HepG2 (cell line): ENCODE measurements around the gene FHDC1.

ENCODE experiments used
- ARHGAP35 ChIP-seq: sonication (generic); formaldehyde crosslinking; IDR thresholded peaks from 2 replicates; pipeline ENCODE4 v1.9.0; 2022; ENCODE audit warnings: mild to moderate bottlenecking, inconsistent platforms, moderate library complexity, missing genetic modification reagents, borderline replicate concordance
- RBM22 ChIP-seq: fragments of 200-400 bp; formaldehyde crosslinking; optimal IDR thresholded peaks from 2 replicates; pipeline ENCODE3; 2017; ENCODE audit warnings: mild to moderate bottlenecking, low read length, moderate library complexity
- ZBTB7A ChIP-seq: sonication (generic); formaldehyde crosslinking; IDR thresholded peaks from 2 replicates; pipeline ENCODE4 v1.8.0; 2022; ENCODE audit warnings: mild to moderate bottlenecking, missing genetic modification reagents
- ZNF550 ChIP-seq: sonication (generic); formaldehyde crosslinking; IDR thresholded peaks from 2 replicates; pipeline ENCODE4 v1.4.0; 2020; ENCODE audit warnings: mild to moderate bottlenecking, missing genetic modification reagents, borderline replicate concordance
- TF ChIP-seq, protein P1 (sequence below): sonication (generic); formaldehyde crosslinking; IDR thresholded peaks from 2 replicates; pipeline ENCODE4 v1.8.1; 2022; ENCODE audit warnings: low read depth, mild to moderate bottlenecking, missing genetic modification reagents

DNA sequence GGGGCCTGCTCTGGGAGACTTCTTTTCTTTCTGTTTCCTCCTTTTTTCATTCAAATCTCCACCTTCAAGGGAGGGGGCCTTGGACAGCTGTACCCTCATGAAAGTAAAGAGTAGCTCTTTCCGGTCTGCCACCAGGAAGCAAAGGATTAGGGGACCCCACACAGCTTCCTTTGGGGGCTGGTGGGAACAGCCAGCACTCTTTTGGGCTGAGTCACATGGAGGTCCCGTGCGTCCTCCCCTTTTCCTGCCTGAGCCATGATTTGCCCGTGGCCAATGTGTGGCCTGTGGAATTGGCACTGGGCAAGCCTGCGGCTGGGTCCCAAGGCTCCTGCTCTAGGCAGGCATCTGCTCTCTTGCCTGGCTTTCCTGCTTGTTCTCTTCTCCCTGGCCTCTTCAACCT is 65.5 kb downstream of the FHDC1 start:
- TF ChIP-seq ZNF550 (CRISPR knock-in tag) (no peak), ZBTB7A (CRISPR knock-in tag) (no peak), ARHGAP35 (no peak), RBM22 (no peak)
- TF ChIP-seq, protein P1, sequence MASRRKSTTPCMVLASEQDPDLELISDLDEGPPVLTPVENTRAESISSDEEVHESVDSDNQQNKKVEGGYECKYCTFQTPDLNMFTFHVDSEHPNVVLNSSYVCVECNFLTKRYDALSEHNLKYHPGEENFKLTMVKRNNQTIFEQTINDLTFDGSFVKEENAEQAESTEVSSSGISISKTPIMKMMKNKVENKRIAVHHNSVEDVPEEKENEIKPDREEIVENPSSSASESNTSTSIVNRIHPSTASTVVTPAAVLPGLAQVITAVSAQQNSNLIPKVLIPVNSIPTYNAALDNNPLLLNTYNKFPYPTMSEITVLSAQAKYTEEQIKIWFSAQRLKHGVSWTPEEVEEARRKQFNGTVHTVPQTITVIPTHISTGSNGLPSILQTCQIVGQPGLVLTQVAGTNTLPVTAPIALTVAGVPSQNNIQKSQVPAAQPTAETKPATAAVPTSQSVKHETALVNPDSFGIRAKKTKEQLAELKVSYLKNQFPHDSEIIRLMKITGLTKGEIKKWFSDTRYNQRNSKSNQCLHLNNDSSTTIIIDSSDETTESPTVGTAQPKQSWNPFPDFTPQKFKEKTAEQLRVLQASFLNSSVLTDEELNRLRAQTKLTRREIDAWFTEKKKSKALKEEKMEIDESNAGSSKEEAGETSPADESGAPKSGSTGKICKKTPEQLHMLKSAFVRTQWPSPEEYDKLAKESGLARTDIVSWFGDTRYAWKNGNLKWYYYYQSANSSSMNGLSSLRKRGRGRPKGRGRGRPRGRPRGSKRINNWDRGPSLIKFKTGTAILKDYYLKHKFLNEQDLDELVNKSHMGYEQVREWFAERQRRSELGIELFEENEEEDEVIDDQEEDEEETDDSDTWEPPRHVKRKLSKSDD (CRISPR knock-in tag), result no peak
